ENCODE data around the gene ZNF22. TPM values are rescaled to one million over a fixed set of nuclear protein-coding genes. Genes with fewer than 3 reads are reported as not detected.

ZNF22 gene
- total RNA-seq, 2 donors from 2014 or later: 19.3 to 20.5 TPM

DNA sequence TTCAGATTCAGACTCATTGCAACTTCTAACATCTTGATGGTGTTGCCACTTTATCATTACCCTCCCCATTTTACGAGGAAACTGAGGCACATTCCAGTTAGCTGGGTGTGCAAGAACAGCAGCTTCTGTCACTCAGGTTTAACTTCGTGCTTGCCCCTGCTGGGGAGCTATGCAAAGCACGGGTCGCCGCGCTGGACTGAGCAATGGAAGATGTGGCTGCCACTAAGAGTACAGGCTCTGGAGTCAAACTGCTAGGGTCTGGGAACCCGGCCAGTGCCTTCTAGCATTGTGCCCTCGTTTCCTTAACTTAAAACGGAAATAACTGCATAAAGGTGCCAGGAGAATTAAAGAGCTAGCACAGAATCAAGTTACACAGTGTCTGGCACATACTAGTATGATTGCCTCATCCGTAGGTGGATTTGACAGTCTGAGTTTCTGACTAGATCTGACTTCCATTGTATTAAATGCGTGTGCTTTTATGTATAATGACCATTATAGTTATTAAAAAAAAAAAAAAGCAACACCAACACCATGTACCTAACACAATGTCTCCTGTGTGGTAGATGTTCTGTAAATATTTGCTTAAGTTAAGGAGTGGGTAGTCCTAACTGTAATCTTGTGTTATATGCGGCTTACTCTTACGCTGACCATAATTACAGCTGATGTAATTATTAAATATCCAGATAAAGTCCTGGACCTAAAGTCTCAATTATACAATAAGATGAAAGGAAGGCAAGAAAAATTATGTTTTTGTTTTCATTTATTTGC is 842 bp downstream of the ZNF22 start:
- Histone ChIP-seq H3K27me3 (no peaks in the 10 kb centered on the region), H3K9me3 (no peaks in the 10 kb centered on the region), H3K36me3 (peaks cover 18% of the 10 kb centered on the region), H3K27ac (peak overlapping the region; percentile 92 to 96), H3K4me3 (peak overlapping the region; percentile 61 to 64), H3K4me1 (peaks cover 0 to 52% of the 10 kb centered on the region in 2 donors)
- TF ChIP-seq, protein P1, sequence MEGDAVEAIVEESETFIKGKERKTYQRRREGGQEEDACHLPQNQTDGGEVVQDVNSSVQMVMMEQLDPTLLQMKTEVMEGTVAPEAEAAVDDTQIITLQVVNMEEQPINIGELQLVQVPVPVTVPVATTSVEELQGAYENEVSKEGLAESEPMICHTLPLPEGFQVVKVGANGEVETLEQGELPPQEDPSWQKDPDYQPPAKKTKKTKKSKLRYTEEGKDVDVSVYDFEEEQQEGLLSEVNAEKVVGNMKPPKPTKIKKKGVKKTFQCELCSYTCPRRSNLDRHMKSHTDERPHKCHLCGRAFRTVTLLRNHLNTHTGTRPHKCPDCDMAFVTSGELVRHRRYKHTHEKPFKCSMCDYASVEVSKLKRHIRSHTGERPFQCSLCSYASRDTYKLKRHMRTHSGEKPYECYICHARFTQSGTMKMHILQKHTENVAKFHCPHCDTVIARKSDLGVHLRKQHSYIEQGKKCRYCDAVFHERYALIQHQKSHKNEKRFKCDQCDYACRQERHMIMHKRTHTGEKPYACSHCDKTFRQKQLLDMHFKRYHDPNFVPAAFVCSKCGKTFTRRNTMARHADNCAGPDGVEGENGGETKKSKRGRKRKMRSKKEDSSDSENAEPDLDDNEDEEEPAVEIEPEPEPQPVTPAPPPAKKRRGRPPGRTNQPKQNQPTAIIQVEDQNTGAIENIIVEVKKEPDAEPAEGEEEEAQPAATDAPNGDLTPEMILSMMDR (IDR thresholded peaks at IDR 0.05): no peak
- no peak for DNase-seq (ENCODE audit: low spot score)

DNA sequence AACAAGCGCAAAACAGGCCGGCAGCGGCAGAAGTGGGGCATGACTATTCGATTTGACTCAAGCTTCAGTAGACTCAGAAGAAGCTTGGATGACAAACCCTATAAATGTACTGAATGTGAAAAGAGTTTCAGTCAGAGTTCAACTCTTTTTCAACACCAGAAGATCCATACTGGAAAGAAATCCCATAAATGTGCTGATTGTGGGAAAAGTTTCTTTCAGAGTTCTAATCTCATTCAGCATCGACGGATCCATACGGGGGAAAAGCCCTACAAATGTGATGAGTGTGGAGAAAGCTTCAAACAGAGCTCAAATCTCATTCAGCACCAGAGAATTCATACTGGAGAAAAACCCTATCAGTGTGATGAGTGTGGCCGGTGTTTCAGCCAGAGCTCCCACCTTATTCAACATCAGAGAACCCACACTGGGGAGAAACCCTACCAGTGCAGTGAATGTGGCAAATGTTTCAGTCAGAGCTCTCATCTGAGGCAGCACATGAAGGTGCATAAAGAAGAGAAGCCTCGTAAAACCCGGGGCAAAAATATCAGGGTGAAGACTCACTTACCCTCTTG is 2.8 kb downstream of the ZNF22 start:
- H3K27ac ChIP-seq: no peak overlapping the region
- H3K36me3 ChIP-seq: peaks cover 18% of the 10 kb centered on the region
- no peaks in the 10 kb centered on the region for H3K27me3 ChIP-seq
- H3K9me3 ChIP-seq: no peaks in the 10 kb centered on the region
- DNase-seq (ENCODE audit: low spot score): no peak
- H3K4me3 ChIP-seq: no peak overlapping the region
- peaks cover 0 to 39% of the 10 kb centered on the region in 2 donors for H3K4me1 ChIP-seq
- TF ChIP-seq, protein P1 (IDR thresholded peaks at IDR 0.05): no peak

DNA sequence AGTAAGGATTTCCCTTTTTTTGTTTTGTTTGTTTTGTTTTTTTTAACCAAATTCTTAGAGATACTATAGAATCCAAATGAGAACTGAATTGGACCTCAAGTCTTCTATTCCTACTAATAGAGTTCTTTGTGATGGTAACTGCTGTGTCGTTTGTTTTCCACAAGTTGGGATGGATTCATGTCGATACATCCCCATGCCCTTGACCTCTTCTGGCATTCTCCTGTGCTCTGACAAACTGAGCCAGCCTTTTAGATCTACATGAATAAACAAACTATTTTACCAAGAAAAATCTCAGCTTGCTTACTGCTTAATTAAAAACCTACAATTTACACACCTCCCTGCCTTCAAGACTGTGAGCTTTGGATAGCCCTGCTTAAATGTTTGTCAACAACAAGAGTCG is 3.9 kb downstream of the ZNF22 start:
- DNase-seq (ENCODE audit: low spot score): no peak
- Histone ChIP-seq H3K27me3 (no peaks in the 10 kb centered on the region), H3K27ac (no peak overlapping the region), H3K4me3 (no peak overlapping the region), H3K36me3 (peaks cover 18% of the 10 kb centered on the region), H3K9me3 (no peaks in the 10 kb centered on the region), H3K4me1 (peaks cover 0 to 33% of the 10 kb centered on the region in 2 donors)
- TF ChIP-seq, protein P1 (IDR thresholded peaks at IDR 0.05): no peak

DNA sequence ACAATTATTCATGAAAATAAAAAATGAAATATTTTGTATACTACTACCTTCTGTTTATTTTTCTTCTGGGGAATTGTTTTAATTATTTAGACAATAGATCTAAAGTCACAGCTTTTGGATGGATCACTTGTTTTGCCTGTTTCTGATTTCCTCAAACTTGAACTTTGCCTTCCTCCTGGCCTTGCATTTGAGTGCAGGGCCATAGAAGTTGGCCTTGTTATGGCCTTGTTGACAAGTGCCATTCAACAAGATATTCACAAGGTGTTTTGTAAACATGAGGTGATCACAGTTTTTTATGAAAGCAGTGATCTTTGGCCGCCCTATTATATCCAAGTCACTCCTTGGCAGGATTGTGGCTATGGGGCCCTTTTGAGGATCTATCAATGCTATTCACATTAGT is 4.6 kb downstream of the ZNF22 start:
- Histone ChIP-seq H3K4me1 (peaks cover 0 to 27% of the 10 kb centered on the region in 2 donors), H3K4me3 (no peak overlapping the region)
- no peak for DNase-seq (ENCODE audit: low spot score)

DNA sequence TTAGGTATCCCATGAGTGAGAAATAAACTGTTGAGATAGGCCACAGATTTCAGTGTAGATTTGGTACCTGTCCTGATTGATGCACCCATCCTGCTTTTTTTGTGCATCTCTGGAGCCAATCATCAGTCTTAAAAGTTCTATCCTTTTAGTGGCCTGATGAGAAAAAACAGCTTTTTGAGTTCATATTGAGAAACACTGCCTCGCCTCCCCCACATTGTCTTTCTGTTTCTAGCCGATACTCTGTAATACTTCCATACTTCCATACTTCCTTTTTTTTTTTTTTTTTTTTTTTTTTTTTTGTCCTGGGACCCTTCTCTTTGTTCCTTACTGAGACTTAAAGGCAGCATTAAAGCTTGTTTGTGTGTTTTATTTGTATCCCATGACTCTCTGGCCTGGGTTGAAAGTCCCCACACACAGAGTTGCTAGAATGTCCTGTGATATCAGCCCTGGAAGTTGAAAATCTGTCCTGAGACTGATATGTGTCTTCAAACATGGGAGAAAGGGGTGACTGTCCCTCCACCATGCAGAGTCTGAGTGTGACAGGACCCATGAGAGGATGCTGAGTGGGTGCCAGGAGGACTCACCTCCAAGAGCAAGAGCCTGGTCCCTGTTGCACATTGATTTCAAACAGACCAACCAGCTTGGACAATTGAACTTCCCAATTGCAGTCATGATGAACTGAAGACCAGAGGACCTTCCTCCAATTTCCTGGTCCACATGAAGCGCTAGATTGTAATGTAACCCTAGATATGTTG is 5.7 kb downstream of the ZNF22 start:
- Histone ChIP-seq H3K4me3 (no peak overlapping the region), H3K36me3 (peaks cover 18% of the 10 kb centered on the region), H3K27me3 (no peaks in the 10 kb centered on the region), H3K27ac (no peak overlapping the region), H3K9me3 (no peaks in the 10 kb centered on the region), H3K4me1 (peaks cover 0 to 22% of the 10 kb centered on the region in 2 donors)
- no peak for DNase-seq (ENCODE audit: low spot score)
- TF ChIP-seq, protein P1 (IDR thresholded peaks at IDR 0.05): no peak

More for the DNA sequence above, 4.6 kb downstream of the ZNF22 start:
- H3K27me3 ChIP-seq: no peaks in the 10 kb centered on the region
- peaks cover 18% of the 10 kb centered on the region for H3K36me3 ChIP-seq
- TF ChIP-seq, protein P1 (IDR thresholded peaks at IDR 0.05): no peak
- no peaks in the 10 kb centered on the region for H3K9me3 ChIP-seq
- no peak overlapping the region for H3K27ac ChIP-seq
